ENCODE data around the gene MYO1D. TPM values are rescaled to one million over a fixed set of nuclear protein-coding genes. Genes with fewer than 3 reads are reported as not detected.

MYO1D gene
- total RNA-seq, 2 donors from 2014 or later: 42.9 to 43.7 TPM

- H3K4me3 Mint-ChIP-seq: no peak overlapping the region
- Histone ChIP-seq H3K9ac (ENCODE audit: extremely low read depth, low read length, poor library complexity, severe bottlenecking) (no peak overlapping the region), H3K36me3 (ENCODE audit: control insufficient read depth, insufficient read depth, low read length) (no peaks in the 10 kb centered on the region), H3K4me3 (ENCODE audit: low read length) (no peak overlapping the region), H3K9me3 (ENCODE audit: control insufficient read depth, low read length) (no peaks in the 10 kb centered on the region), H3K27ac (ENCODE audit: low read depth, low read length) (no peak overlapping the region), H3K27me3 (ENCODE audit: control insufficient read depth, insufficient read depth, low read length, poor library complexity, severe bottlenecking) (no peaks in the 10 kb centered on the region), H3K4me1 (ENCODE audit: control insufficient read depth, insufficient read depth, low read length) (no peaks in the 10 kb centered on the region)
- no peak overlapping the region for H3K27ac Mint-ChIP-seq
- H3K9me3 Mint-ChIP-seq: no peaks in the 10 kb centered on the region
- H3K27me3 Mint-ChIP-seq (ENCODE audit: insufficient read depth): no peaks in the 10 kb centered on the region
- TF ChIP-seq CTCF (conservative IDR thresholded peaks at IDR 0.05): no peak
- WGBS, 2 experiments (ENCODE audit: insufficient coverage in 1 of 2, insufficient read length in 1 of 2): 86 to 99% methylated on average over 7 to 16 of the region's 16 CpGs
- H3K4me1 Mint-ChIP-seq: peaks cover 13% of the 10 kb centered on the region
- H3K36me3 Mint-ChIP-seq (ENCODE audit: low read depth): peaks cover 3% of the 10 kb centered on the region
- DNase-seq: no peak
Measured at GRCh38 chr17:32496395-32497073, 380.4 kb downstream of the MYO1D start.

GRCh38 chr17:32495359-32496231, 381.3 kb downstream of the MYO1D start:
- Histone ChIP-seq H3K27me3 (ENCODE audit: control insufficient read depth, insufficient read depth, low read length, poor library complexity, severe bottlenecking) (no peaks in the 10 kb centered on the region), H3K27ac (ENCODE audit: low read depth, low read length) (no peak overlapping the region), H3K4me1 (ENCODE audit: control insufficient read depth, insufficient read depth, low read length) (no peaks in the 10 kb centered on the region), H3K9ac (ENCODE audit: extremely low read depth, low read length, poor library complexity, severe bottlenecking) (no peak overlapping the region), H3K4me3 (ENCODE audit: low read length) (no peak overlapping the region), H3K9me3 (ENCODE audit: control insufficient read depth, low read length) (no peaks in the 10 kb centered on the region), H3K36me3 (ENCODE audit: control insufficient read depth, insufficient read depth, low read length) (peaks cover 3% of the 10 kb centered on the region)
- Mint-ChIP-seq H3K9me3 (no peaks in the 10 kb centered on the region), H3K27ac (no peak overlapping the region), H3K27me3 (ENCODE audit: insufficient read depth) (no peaks in the 10 kb centered on the region), H3K36me3 (ENCODE audit: low read depth) (no peaks in the 10 kb centered on the region), H3K4me3 (no peak overlapping the region), H3K4me1 (peaks cover 19% of the 10 kb centered on the region)
- no peak for DNase-seq
- WGBS, 2 experiments (ENCODE audit: insufficient coverage in 1 of 2, insufficient read length in 1 of 2): 88% methylated on average over 35 to 45 of the region's 45 CpGs
- no peak for TF ChIP-seq CTCF (conservative IDR thresholded peaks at IDR 0.05)

- H3K9ac ChIP-seq (ENCODE audit: extremely low read depth, low read length, poor library complexity, severe bottlenecking): no peak overlapping the region
- WGBS, 2 experiments (ENCODE audit: insufficient coverage in 1 of 2, insufficient read length in 1 of 2): 93 to 95% methylated on average over 29 to 34 of the region's 34 CpGs
- no peaks in the 10 kb centered on the region for H3K27me3 ChIP-seq (ENCODE audit: control insufficient read depth, insufficient read depth, low read length, poor library complexity, severe bottlenecking)
- DNase-seq: no peak
- Mint-ChIP-seq H3K27me3 (ENCODE audit: insufficient read depth) (no peaks in the 10 kb centered on the region), H3K27ac (no peak overlapping the region), H3K4me3 (no peak overlapping the region), H3K36me3 (ENCODE audit: low read depth) (peaks cover 4% of the 10 kb centered on the region), H3K4me1 (peaks cover 22% of the 10 kb centered on the region), H3K9me3 (no peaks in the 10 kb centered on the region)
- TF ChIP-seq CTCF (conservative IDR thresholded peaks at IDR 0.05): no peak
- H3K9me3 ChIP-seq (ENCODE audit: control insufficient read depth, low read length): no peaks in the 10 kb centered on the region
- no peak overlapping the region for H3K4me3 ChIP-seq (ENCODE audit: low read length)
- peaks cover 9% of the 10 kb centered on the region for H3K36me3 ChIP-seq (ENCODE audit: control insufficient read depth, insufficient read depth, low read length)
- H3K4me1 ChIP-seq (ENCODE audit: control insufficient read depth, insufficient read depth, low read length): no peaks in the 10 kb centered on the region
- no peak overlapping the region for H3K27ac ChIP-seq (ENCODE audit: low read depth, low read length)
Measured at GRCh38 chr17:32494621-32495358, 382.1 kb downstream of the MYO1D start.
